GM23338 (cell line): Measurements from ENCODE around the gene E2F3. TPM values are rescaled to one million over a fixed set of nuclear protein-coding genes. Genes with fewer than 3 reads are reported as not detected.

Experiments used
- ATAC-seq: fragments of 200-7000 bp; cut with Tn5 transposase; 3 replicates; pipeline ENCODE4 v1.9.1; 2020
- DNase-seq: peaks from one replicate; pipeline ENCODE4 v3.0.0-alpha.2; 2015; ENCODE audit warnings: low spot score
- H2AFZ ChIP-seq: fragments of 200-600 bp; sonication (generic); 2 replicates; pipeline ENCODE4 v1.8.0; 2016; ENCODE audit warnings: antibody characterized with exemption, mild to moderate bottlenecking, moderate library complexity
- H3F3A ChIP-seq: fragments of 200-600 bp; sonication (generic); replicated peaks from 2 replicates; pipeline ENCODE4 v1.8.0; 2017; ENCODE audit warnings: antibody characterized with exemption, mixed run types, low read depth
- H3K27ac ChIP-seq: fragments of 200-600 bp; sonication (generic); 2 replicates; pipeline ENCODE4 v1.6.1; 2016; ENCODE audit warnings: low read depth
- H3K27me3 ChIP-seq: fragments of 200-600 bp; sonication (generic); 2 replicates; pipeline ENCODE4 v1.8.0; 2016; ENCODE audit warnings: mild to moderate bottlenecking, mixed run types, moderate library complexity; ENCODE audit not compliant: insufficient read depth
- H3K36me3 ChIP-seq: fragments of 200-600 bp; sonication (generic); 2 replicates; pipeline ENCODE4 v1.8.0; 2016; ENCODE audit warnings: mild to moderate bottlenecking; ENCODE audit not compliant: insufficient read depth
- H3K4me1 ChIP-seq: fragments of 200-600 bp; sonication (generic); 2 replicates; pipeline ENCODE4 v1.8.0; 2016; ENCODE audit warnings: mild to moderate bottlenecking, moderate library complexity; ENCODE audit not compliant: insufficient read depth
- H3K4me2 ChIP-seq: fragments of 200-600 bp; sonication (generic); 2 replicates; pipeline ENCODE4 v1.7.1; 2017; ENCODE audit warnings: mixed run types
- H3K4me3 ChIP-seq: fragments of 200-600 bp; sonication (generic); 2 replicates; pipeline ENCODE4 v1.6.1; 2016; ENCODE audit warnings: mixed run types
- H3K79me2 ChIP-seq: fragments of 200-600 bp; sonication (generic); replicated peaks from 2 replicates; pipeline ENCODE4 v1.8.0; 2017; ENCODE audit warnings: mild to moderate bottlenecking; ENCODE audit not compliant: insufficient read depth
- H3K9me2 ChIP-seq: fragments of 200-600 bp; sonication (generic); 2 replicates; pipeline ENCODE4 v1.8.0; 2017; ENCODE audit not compliant: insufficient read depth
- H4K20me1 ChIP-seq: fragments of 200-600 bp; sonication (generic); replicated peaks from 2 replicates; pipeline ENCODE4 v1.8.0; 2017; ENCODE audit warnings: mild to moderate bottlenecking; ENCODE audit not compliant: insufficient read depth
- H3K27ac Mint-ChIP-seq: 2 replicates; pipeline ENCODE4 v1.8.0; 2020; ENCODE audit warnings: inconsistent platforms, mild to moderate bottlenecking, moderate library complexity, mixed read lengths
- H3K27me3 Mint-ChIP-seq: 3 replicates; pipeline ENCODE4 v1.8.0; 2022; ENCODE audit warnings: low read depth, mild to moderate bottlenecking, moderate library complexity, mixed read lengths, inconsistent platforms; ENCODE audit not compliant: insufficient read depth, poor library complexity
- H3K36me3 Mint-ChIP-seq: 3 replicates; pipeline ENCODE4 v1.8.0; 2021; ENCODE audit warnings: low read depth, mild to moderate bottlenecking, inconsistent platforms, moderate library complexity, mixed read lengths
- H3K4me1 Mint-ChIP-seq: 3 replicates; pipeline ENCODE4 v1.8.0; 2020; ENCODE audit warnings: mild to moderate bottlenecking, inconsistent platforms, mixed read lengths
- H3K4me3 Mint-ChIP-seq: 3 replicates; pipeline ENCODE4 v1.8.0; 2021; ENCODE audit warnings: moderate library complexity, mild to moderate bottlenecking, inconsistent platforms, mixed read lengths
- H3K9me3 Mint-ChIP-seq: 3 replicates; pipeline ENCODE4 v1.8.0; 2020; ENCODE audit warnings: moderate library complexity, mild to moderate bottlenecking, inconsistent platforms, mixed read lengths
- CREB1 ChIP-seq: fragments of 250-450 bp; sonication (Bioruptor Pico); IDR thresholded peaks from 2 replicates; pipeline ENCODE4 v1.5.0; 2020; ENCODE audit warnings: low read depth, mild to moderate bottlenecking, moderate library complexity
- CTCF ChIP-seq, 2 experiments: fragments of 200-600 bp in 1 of 2; sonication (generic) in 1 of 2; conservative IDR thresholded peaks; 2 replicates each; pipeline versions ENCODE4 v1.5.1 to v1.6.1; 2016 to 2017; ENCODE audit warnings: antibody characterized with exemption in 2 of 2, low read depth in 2 of 2, mild to moderate bottlenecking in 2 of 2, moderate library complexity in 1 of 2
- EZH2 ChIP-seq: fragments of 200-600 bp; sonication (generic); IDR thresholded peaks from one replicate; pipeline ENCODE4 v1.8.0; 2017; ENCODE audit warnings: antibody characterized with exemption, mild to moderate bottlenecking, low read depth; ENCODE audit not compliant: unreplicated experiment
- EZH2phosphoT487 ChIP-seq: fragments of 200-600 bp; sonication (generic); IDR thresholded peaks from one replicate; pipeline ENCODE4 v1.8.1; 2018; ENCODE audit warnings: antibody characterized with exemption; ENCODE audit not compliant: unreplicated experiment
- NANOG ChIP-seq: IDR thresholded peaks from 2 replicates; pipeline ENCODE4 v1.6.1; 2016; ENCODE audit warnings: antibody characterized with exemption, borderline replicate concordance
- POLR2AphosphoS5 ChIP-seq: IDR thresholded peaks from 2 replicates; pipeline ENCODE4 v1.6.1; 2016; ENCODE audit warnings: antibody characterized with exemption, low read depth
- REST ChIP-seq: IDR thresholded peaks from one replicate; pipeline ENCODE4 v1.6.1; 2018; ENCODE audit warnings: antibody characterized with exemption; ENCODE audit not compliant: unreplicated experiment
- ZNF114 ChIP-seq: fragments of 250-450 bp; sonication (Bioruptor Pico); IDR thresholded peaks from 2 replicates; pipeline ENCODE4 v1.5.0; 2020; ENCODE audit warnings: mild to moderate bottlenecking, moderate library complexity
- ZNF331 ChIP-seq: fragments of 250-450 bp; sonication (Bioruptor Pico); IDR thresholded peaks from 2 replicates; pipeline ENCODE4 v1.5.0; 2020; ENCODE audit warnings: low read depth, mild to moderate bottlenecking, moderate library complexity
- ZNF462 ChIP-seq: fragments of 250-450 bp; sonication (Bioruptor Pico); IDR thresholded peaks from 2 replicates; pipeline ENCODE4 v1.5.0; 2020; ENCODE audit warnings: mild to moderate bottlenecking, moderate library complexity
- polyA plus RNA-seq: library from polyadenylated mRNA; unstranded; fragments of >200 nt; fragmentation: Nextera tagmentation; extraction: Ambion mirVana; gene quantifications from 2 replicates; pipeline ENCODE4 v1.2.1, GENCODE V29; 2016
- total RNA-seq: library from RNA; depleted of rRNA; stranded (reverse); fragments of >200 nt; shearing (Covaris generic); gene quantifications from 2 replicates; pipeline ENCODE4 v1.2.3, GENCODE V29; 2014

Gene E2F3
- total and polyA plus RNA-seq, 2 experiments from 2014 or later, result 27.2 to 33.5 TPM

GRCh38 chr6:20540683-20541082, 139.0 kb downstream of the E2F3 start:
- peaks cover 2% of the 10 kb centered on the region for H3K27me3 Mint-ChIP-seq
- no peak overlapping the region for H3K4me3 Mint-ChIP-seq
- ATAC-seq (no peak), DNase-seq (no peak)
- Histone ChIP-seq H3K79me2 (peaks cover 82% of the 10 kb centered on the region), H3K27me3 (no peaks in the 10 kb centered on the region), H3K4me3 (no peak overlapping the region), H3F3A (no peaks in the 10 kb centered on the region), H3K36me3 (no peaks in the 10 kb centered on the region), H3K4me1 (no peaks in the 10 kb centered on the region; the same call in 1 of the 2 replicates), H3K27ac (no peak overlapping the region), H3K4me2 (no peak overlapping the region), H4K20me1 (peaks cover 12% of the 10 kb centered on the region), H3K9me2 (no peaks in the 10 kb centered on the region), H2AFZ (no peak overlapping the region)
- peaks cover 21% of the 10 kb centered on the region; the same call in 2 of the 3 replicates for H3K36me3 Mint-ChIP-seq
- TF ChIP-seq EZH2 (no peak), ZNF114 (CRISPR knock-in tag) (no peak), NANOG (no peak), ZNF331 (no peak), REST (no peak), POLR2AphosphoS5 (no peak), CREB1 (CRISPR knock-in tag) (no peak)
- peaks cover 1% of the 10 kb centered on the region; the same call in 2 of the 3 replicates for H3K4me1 Mint-ChIP-seq
- no peaks in the 10 kb centered on the region for H3K9me3 Mint-ChIP-seq
- no peak overlapping the region; the same call in 1 of the 2 replicates for H3K27ac Mint-ChIP-seq

- Histone ChIP-seq H3K4me3 (no peak overlapping the region), H2AFZ (no peak overlapping the region), H3F3A (no peaks in the 10 kb centered on the region), H3K27me3 (no peaks in the 10 kb centered on the region), H3K4me2 (no peak overlapping the region), H3K4me1 (no peaks in the 10 kb centered on the region; the same call in 1 of the 2 replicates), H3K36me3 (no peaks in the 10 kb centered on the region; the same call in 1 of the 2 replicates), H3K27ac (no peak overlapping the region), H3K79me2 (peaks cover 75% of the 10 kb centered on the region), H3K9me2 (no peaks in the 10 kb centered on the region), H4K20me1 (peaks cover 12% of the 10 kb centered on the region)
- Mint-ChIP-seq H3K36me3 (peaks cover 24% of the 10 kb centered on the region; the same call in 2 of the 3 replicates), H3K4me1 (no peaks in the 10 kb centered on the region), H3K9me3 (no peaks in the 10 kb centered on the region), H3K4me3 (no peak overlapping the region), H3K27me3 (peaks cover 2% of the 10 kb centered on the region), H3K27ac (no peak overlapping the region)
- ATAC-seq (no peak), DNase-seq (no peak)
- TF ChIP-seq EZH2phosphoT487 (no peak), NANOG (no peak), ZNF462 (CRISPR knock-in tag) (no peak), CTCF (conservative IDR thresholded peaks at IDR 0.05; ENCODE audit: low read depth in 2 of 2) (no peak), EZH2 (no peak)
Measured at GRCh38 chr6:20541382-20541781, 139.7 kb downstream of the E2F3 start.
